GM18517 (cell line): ENCODE data around the gene CPNE6.

Experiments
- ATAC-seq: cut with Tn5 transposase; IDR thresholded peaks from one replicate; pipeline ENCODE4 v1.9.1; 2021; ENCODE audit warnings: mild to moderate bottlenecking, moderate library complexity; ENCODE audit not compliant: unreplicated experiment

The CPNE6 gene

GRCh38 chr14:24084440-24084839, 13.1 kb downstream of the CPNE6 start:
- ATAC-seq = no peak

GRCh38 chr14:24085215-24085614, 13.9 kb downstream of the CPNE6 start:
- no peak for ATAC-seq

- ATAC-seq = no peak
These were observed 15.0 kb downstream of the CPNE6 start for GRCh38 chr14:24086193-24086955.

DNA sequence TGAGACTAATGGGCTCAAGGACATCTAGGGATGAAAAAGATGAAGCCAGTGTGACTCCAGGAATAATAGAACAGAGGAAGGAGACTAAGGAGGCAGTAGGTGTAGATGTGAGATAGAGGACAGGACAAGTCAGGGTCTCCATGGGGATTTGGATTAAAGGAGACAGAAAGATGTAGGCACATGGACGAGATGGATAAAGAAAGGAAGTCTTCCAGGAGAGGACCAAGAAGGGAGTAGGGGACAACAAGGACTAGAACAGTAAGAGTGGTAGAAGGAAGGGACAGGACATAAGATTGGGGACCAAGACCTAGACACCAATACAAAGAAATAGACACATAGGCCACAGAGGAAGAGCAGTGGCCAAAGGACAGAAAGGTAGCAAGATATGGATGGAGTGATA, 15.6 kb downstream of the CPNE6 start:
- no peak for ATAC-seq

DNA sequence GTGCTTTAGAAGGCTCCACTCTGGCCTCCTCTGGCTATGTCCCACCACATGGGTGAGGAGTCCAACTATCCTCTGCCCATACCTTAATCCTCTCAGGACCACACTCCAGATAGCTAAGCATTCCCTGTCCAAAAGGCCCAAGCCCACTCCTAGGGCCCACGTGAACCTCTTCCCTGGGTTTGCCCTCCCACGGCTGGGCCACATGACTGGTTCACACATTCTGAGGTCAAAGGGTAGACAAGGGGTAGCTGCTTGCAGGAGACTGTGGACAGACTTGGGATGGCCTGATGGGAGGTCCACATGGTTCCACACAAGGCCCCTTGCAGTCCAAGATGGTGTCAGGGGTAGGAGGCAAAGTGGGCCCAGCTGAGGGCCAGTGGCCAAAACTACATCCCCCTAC, 16.7 kb downstream of the CPNE6 start:
- ATAC-seq = no peak

- ATAC-seq = no peak
These were observed 18.5 kb downstream of the CPNE6 start for GRCh38 chr14:24089890-24090289.

- ATAC-seq = no peak
These were observed 20.7 kb downstream of the CPNE6 start for GRCh38 chr14:24092110-24092504.

DNA sequence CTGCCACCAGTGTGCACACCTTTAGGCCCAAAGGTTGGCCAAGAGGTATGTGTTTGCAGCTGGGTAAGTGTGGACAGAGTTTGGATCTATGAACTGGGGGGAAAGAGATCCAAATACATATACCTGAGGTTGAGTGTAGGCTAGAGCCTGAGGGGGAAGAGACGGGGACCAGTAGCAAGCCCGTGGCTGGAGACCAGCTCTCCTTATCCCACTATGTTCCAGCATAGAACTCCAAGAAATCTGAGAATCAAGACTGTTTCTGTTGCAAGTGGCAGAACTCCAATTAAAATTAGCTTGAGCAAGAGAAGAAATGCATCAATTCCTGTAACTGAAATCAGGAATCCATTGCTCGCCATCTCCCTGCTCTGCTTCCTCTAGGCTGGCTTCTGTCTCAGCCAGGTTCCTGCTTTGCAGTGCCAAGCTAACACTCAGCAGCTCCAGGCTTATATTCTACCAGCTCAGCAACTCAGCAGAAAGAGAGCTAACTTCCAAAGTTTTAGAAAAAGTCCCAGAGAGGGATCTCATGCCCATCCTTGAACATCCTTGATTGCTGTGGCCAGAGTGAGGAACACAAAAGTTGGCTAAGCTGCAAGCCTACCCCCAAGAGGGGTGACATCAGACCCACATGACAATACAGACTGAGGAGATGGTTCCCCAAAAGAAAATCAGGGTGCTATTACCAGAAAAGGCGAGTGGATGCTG, 21.3 kb downstream of the CPNE6 start:
- no peak for ATAC-seq

DNA sequence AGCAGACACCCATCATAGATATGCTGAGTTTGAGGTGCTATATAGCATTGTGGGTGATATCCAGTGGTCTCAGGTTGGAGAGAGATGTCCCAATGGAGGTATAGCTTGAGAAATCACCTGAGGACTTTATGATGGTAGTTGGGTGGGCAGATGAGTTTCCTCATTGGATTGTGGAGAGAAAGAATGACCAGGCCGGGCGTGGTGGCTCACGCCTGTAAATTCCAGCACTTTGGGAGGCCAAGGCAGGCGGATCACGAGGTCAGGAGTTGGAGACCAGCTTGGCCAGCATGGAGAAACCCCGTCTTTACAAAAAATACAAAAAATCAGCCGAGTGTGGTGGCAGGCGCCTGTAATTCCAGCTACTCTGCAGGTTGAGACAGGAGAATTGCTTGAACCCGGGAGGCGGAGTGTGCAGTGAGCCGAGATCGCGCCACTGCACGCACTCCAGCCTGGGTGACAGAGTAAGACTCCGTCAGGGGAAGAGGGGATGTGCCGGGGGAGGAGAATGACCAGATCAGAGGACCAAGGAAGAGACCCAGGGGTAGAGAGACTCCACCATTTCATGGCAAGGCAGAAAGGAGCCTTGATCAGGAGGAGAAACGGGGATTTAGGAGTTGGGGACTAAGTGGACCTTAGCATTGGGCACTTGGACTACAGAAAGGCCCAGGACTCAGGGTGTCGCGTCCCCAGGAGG, 22.0 kb downstream of the CPNE6 start:
- no peak for ATAC-seq

- ATAC-seq = peak; percentile 35
These were observed 22.8 kb downstream of the CPNE6 start, which contains the start of gene PCK2 for GRCh38 chr14:24093901-24094840. PCK2 (plus strand) TSS chr14:24094311; CDS start chr14:24094406, 95 bp downstream.

DNA sequence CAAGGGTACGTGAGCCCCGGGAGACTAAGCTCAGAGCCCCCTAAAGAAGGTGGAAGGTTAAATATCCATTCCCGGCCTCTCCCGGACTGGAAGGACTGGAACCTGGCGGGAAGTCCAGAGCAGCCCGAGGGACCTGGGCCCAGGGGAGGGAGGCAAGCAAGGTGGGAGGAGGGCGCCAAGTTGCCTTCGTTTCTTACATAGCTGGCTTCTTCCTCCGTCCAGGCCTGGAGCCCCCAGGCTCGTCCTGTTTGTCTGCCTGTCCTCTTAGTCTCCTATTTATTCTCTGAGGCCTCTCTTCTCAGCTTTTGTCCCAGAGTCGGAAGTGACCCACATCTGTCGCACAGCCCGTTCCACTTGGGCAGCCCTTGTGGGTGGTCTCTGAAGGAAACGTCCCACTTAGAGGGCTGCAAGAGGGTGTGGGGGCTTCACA, 23.5 kb downstream of the CPNE6 start:
- ATAC-seq = no peak

GRCh38 chr14:24095271-24096068, 24.1 kb downstream of the CPNE6 start:
- peak; percentile 74 for ATAC-seq

GRCh38 chr14:24096545-24097181, 25.3 kb downstream of the CPNE6 start:
- ATAC-seq = no peak

- ATAC-seq = no peak
These were observed 27.0 kb downstream of the CPNE6 start for GRCh38 chr14:24098229-24098926.

DNA sequence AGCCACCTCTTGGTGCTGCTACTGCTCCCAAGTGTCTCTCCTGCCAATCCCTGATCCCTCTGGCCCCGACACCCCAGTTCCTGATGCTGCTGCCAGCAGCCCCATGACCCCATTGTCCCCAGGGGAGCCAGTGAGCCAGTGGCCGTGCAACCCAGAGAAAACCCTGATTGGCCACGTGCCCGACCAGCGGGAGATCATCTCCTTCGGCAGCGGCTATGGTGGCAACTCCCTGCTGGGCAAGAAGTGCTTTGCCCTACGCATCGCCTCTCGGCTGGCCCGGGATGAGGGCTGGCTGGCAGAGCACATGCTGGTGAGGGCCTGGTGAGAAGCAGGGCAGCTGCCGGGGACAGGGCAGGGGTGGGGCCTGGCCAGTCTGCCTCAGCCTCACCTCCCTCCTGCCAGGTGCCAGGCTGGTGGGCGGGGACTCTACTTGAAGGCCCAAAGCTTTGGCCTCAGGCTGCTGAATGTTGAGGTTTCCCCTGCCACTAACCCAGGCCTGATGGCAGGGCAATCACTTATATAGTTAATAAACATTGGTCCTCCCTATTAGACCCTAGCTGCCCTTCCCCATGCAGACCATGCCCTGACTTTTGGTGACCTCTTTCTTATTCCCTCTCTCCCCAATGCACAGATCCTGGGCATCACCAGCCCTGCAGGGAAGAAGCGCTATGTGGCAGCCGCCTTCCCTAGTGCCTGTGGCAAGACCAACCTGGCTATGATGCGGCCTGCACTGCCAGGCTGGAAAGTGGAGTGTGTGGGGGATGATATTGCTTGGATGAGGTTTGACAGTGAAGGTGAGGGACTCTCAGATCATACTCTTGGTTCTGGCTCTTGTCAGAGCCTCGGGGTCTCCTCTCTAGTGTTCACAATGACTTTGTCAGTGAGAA, 27.8 kb downstream of the CPNE6 start:
- ATAC-seq = no peak

DNA sequence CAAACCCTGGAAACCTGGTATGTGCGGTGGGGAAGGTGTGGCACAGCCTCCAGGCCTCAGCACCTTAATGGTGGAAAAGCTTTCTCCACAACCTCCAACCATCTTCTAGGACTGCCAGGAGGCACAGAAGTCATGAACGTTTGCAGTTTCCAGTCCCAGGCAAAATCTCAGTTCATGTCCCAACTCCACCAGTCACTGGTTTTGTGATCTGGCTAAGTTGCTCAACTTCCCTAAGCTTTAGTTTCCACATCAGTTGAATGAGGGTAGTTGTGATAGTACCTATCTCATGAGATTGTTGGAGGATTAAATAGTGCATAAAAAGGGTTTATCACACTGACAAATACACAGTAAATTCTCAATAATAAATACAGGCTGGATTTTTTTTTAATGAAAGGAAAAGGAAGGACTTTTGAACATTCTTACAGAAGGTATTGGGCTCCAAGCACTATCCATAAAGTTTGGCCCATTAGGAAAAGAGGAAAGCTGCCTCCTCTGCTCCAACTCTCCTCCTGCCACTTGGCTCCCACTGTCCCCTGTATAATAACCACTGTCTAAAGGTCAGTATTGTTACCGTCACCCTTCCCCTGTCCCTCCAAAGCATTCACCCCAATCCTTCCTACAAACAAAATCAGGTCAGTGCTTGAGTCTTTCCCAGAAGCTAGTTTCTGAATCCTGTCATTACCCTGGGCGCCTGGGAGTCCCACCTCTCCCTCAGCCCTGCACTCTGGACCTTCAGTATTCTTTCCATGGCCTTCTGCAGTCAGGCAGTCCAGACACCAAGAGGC, 29.0 kb downstream of the CPNE6 start:
- ATAC-seq = no peak

- ATAC-seq = no peak
These were observed 29.7 kb downstream of the CPNE6 start for GRCh38 chr14:24100982-24101494.
